ENCODE measurements around the gene RBM33.
"Not testable (repeated sequence)": the region's sequence is repeated elsewhere in the genome, so short reads cannot be mapped to it uniquely, and the experiment has no call there.

Gene RBM33

GRCh38 chr7:155811895-155812761, 167.7 kb downstream of the RBM33 start, which contains the start of gene SHH:
TSS of gene SHH (minus strand) at chr7:155812463. CDS start at chr7:155812122, 341 bp downstream.
- DNase-seq: no peak

GRCh38 chr7:155813125-155813524, 168.7 kb downstream of the RBM33 start:
- DNase-seq: no peak

GRCh38 chr7:155813546-155814315, 169.3 kb downstream of the RBM33 start:
- no peak for DNase-seq

GRCh38 chr7:155814316-155815276, 170.1 kb downstream of the RBM33 start:
- no peak for DNase-seq

GRCh38 chr7:155815332-155816191, 171.1 kb downstream of the RBM33 start:
- DNase-seq: no peak

- no peak for DNase-seq
Observed at GRCh38 chr7:155816192-155816508, 171.7 kb downstream of the RBM33 start.

- DNase-seq: no peak
Observed at GRCh38 chr7:155816996-155817395, 172.5 kb downstream of the RBM33 start.

GRCh38 chr7:155817515-155817914, 173.1 kb downstream of the RBM33 start:
- DNase-seq: not testable (repeated sequence)

GRCh38 chr7:155818154-155818819, 173.8 kb downstream of the RBM33 start:
- no peak for DNase-seq

- DNase-seq: no peak
Observed at GRCh38 chr7:155818820-155819168, 174.3 kb downstream of the RBM33 start.

- no peak for DNase-seq
Observed at GRCh38 chr7:155819186-155819585, 174.7 kb downstream of the RBM33 start.

GRCh38 chr7:155820246-155820645, 175.8 kb downstream of the RBM33 start:
- no peak for DNase-seq

GRCh38 chr7:155820788-155821187, 176.3 kb downstream of the RBM33 start:
- DNase-seq: no peak

GRCh38 chr7:155821851-155822250, 177.4 kb downstream of the RBM33 start:
- DNase-seq: no peak

GRCh38 chr7:155824227-155824886, 179.9 kb downstream of the RBM33 start:
- DNase-seq: no peak

- DNase-seq: no peak
Observed at GRCh38 chr7:155825336-155825735, 180.9 kb downstream of the RBM33 start.

GRCh38 chr7:155829796-155830470, 185.5 kb downstream of the RBM33 start:
- DNase-seq: no peak
